Activated gamma-delta T cell treated with anti-CD3 and anti-CD28 coated beads, Interleukin-2, amount 50 U/mL, for 16 hours (primary cell): Measurements from ENCODE around the gene CA12.

Experiments
- DNase-seq: peaks from one replicate; pipeline ENCODE4 v3.0.0-alpha.2; 2020; ENCODE audit warnings: low read depth

CA12 gene

DNA sequence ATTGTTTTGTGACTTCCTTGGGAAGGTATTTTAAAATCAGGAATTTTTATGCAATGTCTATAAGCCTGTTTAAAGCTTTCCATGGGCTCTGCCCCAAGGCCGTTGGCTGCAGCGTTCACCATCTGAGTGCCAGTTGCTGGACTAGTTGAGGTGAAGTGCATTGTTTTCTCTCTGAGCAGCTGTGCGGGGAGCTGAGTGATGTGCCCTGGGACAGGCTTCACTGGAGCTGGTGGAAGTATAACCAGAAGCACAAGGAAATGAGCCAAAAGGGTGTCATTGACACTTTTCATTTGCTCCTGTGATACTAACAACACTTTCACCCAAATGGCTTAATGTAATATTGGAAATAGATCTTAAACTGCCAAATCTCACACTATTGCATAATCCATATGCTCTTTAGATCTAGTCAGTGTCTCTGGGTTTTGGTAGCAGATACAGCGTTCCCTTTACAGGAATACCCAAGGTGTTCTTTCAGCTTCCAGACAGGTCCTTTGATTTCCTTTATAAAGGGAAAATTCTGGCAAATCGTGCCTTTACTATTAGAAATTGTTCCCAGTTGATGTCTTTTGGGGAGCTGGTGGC, 75.1 kb downstream of the CA12 start:
- DNase-seq = no peak

- no peak for DNase-seq
These were observed 76.4 kb downstream of the CA12 start for GRCh38 chr15:63305260-63305659.

DNA sequence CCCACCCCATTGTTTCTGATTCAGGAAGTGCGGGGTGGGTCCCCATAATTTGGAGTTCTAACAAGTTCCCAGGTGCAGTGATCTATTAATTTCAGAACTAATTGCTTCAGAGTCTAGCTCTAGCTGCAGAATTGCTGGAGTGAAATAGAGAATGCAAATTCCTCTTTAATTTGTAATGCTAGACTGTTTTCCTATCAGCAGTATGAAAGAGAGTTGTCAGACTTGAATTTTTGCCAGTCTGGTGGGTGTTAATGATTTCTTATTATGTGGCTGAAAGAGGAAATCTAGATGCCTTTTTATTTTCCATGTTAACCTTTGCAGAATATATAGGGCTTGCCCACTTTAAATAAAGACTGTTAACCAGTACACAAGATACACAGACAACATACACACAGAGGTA, 80.6 kb downstream of the CA12 start:
- no peak for DNase-seq

- no peak for DNase-seq
These were observed 81.6 kb downstream of the CA12 start for GRCh38 chr15:63299943-63300575.

- no peak for DNase-seq
These were observed 85.5 kb downstream of the CA12 start for GRCh38 chr15:63296195-63296594.

- DNase-seq = no peak
These were observed 86.3 kb downstream of the CA12 start for GRCh38 chr15:63295341-63295740.

DNA sequence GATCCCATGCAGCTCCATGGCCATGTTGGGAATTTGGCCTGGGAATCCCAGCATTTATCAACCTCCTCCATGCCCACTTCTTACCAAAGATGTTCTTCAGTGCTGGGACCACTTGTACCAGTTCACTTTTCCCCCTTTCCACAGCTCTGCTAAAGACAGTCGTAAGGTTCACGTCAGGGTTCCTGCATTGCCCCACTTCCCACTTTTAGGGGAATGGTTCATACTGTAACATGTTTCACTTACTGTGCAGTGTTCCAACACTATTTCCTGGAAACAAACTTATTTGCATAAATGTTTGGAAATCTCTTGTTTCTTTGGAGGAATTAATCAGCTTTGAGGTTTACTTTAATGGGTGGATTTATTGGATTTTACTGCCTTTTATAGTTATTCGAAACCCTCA, 87.3 kb downstream of the CA12 start:
- DNase-seq = no peak

GRCh38 chr15:63292771-63293170, 88.9 kb downstream of the CA12 start:
- no peak for DNase-seq

DNA sequence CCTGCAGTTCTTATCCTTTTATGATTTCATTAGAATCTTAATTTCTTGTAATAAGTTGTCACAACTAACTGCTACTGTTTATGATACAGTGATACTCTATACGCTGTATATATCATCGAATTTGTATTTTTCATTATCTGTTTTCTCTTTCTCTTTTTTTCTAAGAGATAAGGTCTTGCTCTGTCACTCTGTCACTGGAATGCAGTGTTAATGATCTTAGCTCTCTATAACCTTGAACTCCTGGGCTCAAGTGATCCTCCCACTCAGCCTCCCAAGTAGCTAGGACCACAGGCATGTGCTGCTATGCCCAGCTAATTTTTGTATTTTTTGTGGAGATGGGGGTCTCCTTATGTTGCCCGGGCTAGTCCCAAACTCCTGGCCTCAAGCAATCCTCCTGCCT, 89.4 kb downstream of the CA12 start:
- no peak for DNase-seq

- DNase-seq = no peak
These were observed 90.1 kb downstream of the CA12 start for GRCh38 chr15:63291507-63291906.

DNA sequence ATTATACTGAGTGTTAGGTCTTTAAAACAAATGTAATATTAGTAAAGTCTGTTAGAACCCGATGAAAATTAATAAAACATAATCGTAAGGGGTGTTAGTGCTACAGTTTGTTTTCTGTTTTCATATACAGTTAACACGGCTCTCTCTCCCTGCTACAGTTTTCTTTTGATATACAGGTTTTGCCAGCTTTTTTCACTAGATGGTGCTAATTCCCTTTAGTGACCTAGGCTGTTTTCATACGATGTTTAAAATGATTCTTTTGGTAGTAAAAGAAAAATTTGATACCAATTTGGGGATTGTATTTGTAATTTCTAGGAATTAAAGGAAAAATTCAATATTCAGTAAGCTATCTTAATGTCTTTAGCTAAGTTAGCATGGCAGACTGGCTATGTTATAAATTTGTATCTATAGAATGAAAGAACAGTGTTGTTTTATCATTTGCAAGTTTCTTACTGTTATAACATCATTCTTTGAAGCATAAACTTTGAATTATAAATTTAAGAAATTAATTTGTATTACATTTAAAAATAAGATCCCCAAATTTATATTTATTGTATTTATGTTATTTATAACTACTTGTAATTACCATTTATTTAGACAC, 92.8 kb downstream of the CA12 start:
- no peak for DNase-seq

DNA sequence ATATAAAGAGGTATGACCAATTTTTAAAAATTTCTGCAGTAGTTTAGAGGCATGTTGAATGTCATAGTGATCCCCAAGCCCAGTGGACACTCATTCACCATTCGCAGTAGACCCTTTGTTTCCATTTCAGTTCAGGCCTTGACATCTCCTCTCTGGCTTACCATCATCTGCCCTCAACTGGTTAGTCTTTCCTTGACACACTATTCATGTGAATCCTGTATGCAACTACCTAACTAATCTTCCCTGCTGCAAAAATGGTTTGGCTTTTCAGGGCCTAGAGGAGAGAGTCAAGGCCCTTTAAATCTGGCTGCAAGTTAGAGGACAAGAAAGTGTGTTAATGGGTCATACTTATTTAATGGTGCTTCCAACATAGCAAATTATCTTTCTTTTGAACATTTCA, 93.3 kb downstream of the CA12 start:
- no peak for DNase-seq

- no peak for DNase-seq
These were observed 94.5 kb downstream of the CA12 start for GRCh38 chr15:63287109-63287508.

GRCh38 chr15:63284335-63284734, 97.3 kb downstream of the CA12 start:
- DNase-seq = no peak

DNA sequence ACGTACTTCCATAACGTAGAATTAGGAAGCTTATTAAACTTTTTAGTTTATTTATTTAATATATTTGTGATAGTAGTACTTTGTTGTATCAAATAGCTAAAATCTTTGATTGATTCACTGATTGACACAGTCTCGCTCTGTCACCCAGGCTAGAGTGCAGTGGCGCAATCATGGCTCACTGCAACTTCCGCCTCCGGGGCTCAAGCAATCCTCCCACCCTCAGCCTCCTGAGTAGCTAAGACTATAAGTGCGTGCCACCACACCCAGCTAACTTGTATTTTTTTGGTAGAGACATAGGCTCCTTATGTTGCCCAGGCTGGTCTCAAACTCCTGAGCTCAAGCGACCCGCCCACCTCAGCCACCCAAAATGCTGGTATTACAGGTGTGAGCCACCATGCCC, 98.5 kb downstream of the CA12 start:
- no peak for DNase-seq

DNA sequence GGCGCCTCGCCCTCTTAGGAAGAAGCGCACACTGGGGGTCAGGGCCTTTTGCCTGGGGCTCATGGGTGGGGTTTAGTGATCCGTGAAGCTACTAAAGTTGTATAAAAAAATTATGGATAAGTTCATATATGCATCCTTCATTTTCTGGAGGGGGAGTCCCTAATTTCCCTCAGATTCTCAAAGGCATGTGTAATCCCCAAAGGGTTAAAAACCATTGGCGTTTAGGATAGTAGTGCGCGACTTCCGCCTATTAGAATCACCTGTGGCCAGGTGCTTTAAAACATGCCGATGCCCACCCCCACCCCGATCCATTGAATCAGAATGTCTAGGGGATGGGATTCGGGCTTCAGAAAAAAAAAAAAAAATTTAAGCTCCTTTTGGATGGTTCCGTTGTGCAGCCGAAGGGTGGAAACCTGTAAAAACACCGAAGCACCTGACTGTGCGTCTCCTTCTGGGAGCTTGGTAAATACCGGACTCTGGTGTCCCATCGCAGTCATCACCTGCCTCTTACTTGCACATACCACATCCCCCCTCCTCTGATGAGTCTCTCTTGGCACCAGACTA, 103.7 kb downstream of the CA12 start:
- DNase-seq = no peak

DNA sequence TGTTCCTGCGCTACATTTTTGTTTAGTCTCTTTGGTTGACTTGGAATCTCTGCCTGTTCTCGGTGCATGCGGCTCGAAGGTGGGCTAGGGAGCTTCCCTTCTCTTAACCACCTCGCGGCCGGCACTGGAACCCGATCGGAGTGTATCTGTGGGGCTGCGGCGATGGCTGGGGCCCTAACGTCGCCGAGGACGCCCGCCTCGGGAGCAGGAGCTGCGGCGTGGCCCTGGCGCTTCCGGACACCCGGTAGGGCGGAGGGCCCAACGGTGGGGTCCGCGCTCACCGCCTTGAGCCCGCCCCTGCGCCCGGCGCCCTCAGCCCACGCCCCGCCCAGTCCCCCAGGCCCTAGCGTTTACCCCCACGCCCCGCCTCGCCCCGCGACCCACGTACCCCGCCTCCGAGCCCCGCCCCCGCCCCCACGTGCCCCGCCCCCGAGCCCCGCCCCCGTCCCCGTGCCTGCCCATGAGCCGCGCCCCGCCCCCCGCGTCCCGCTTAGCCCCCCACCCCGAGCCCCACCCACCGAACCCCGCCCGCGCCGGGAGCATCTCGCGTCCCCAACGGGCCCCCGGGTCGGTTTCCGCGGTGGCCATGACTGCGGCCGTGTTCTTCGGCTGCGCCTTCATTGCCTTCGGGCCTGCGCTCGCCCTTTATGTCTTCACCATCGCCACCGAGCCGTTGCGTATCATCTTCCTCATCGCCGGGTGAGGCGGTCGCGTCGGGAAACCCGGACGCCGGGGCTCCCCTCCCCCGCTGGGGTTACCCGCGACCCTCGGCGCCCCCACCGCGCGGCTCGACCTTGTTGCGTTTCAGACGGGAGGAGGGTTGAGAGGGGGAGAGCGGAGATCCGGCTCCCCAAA, 104.4 kb downstream of the CA12 start, which contains the start of gene APH1B:
Gene APH1B (plus strand): TSS at position 568 of the 855 bp plus-strand sequence. CDS start 19 bp downstream, at position 587.
- DNase-seq = peak; percentile 59

- DNase-seq = no peak
These were observed 105.2 kb downstream of the CA12 start for GRCh38 chr15:63276342-63277037.

GRCh38 chr15:63274427-63274826, 107.2 kb downstream of the CA12 start:
- no peak for DNase-seq
